Measurements from ENCODE around the gene ACVR2B.

DNA sequence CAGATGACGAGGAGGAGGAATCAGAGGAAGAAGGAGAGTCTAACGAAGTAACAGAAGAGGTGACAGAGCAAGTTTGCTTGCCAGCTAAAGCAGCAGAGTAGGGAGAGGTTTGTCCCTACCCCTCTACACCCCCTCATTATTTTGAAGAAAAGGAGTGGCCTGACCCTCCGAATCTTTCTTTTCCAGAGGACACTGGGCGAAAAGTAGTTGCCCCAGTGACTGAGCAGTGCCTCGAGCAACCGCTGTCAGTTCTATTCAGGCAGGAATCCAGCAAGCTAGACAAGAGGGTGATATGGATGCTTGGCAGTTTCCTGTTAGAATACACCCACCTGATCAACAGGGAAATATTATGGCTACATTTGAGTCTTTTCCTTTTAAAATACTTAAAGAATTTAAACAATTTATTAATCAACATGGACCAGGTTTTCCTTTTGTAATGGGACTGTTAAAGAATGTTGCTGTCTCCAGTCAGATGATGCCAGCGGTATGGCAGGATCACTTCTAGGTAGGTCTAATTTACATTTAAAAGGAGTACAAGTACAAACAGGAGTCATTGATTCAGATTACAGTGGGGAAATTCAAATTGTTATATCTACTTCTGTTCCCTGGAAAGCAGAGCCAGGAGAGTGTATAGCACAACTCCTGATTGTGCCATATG lies 31.9 kb upstream of the ACVR2B start:
- TF ChIP-seq CTCF (IDR thresholded peaks at IDR 0.05 in 4 of 5, conservative IDR thresholded peaks at IDR 0.05 in 1 of 5): no peak
- no peak for TF ChIP-seq POLR2A (IDR thresholded peaks at IDR 0.05)
